Lower leg skin (tissue), 3 donors: ENCODE data around the gene CHPF.

Source experiments
- CTCF ChIP-seq, 3 donors: fragments of 450-650 bp; IDR thresholded peaks; one replicate each; pipeline ENCODE4 v1.5.1; 2016; ENCODE audit warnings: antibody characterized with exemption in 3 of 3, mild to moderate bottlenecking in 3 of 3, moderate library complexity in 2 of 3
- POLR2A ChIP-seq, 2 donors: fragments of 450-650 bp; IDR thresholded peaks; one replicate each; pipeline ENCODE4 v1.6.1; 2016 to 2017; ENCODE audit warnings: antibody characterized with exemption in 2 of 2, mild to moderate bottlenecking in 1 of 2, moderate library complexity in 1 of 2

GRCh38 chr2:219490186-219490585, 53.4 kb downstream of the CHPF start:
- TF ChIP-seq CTCF (IDR thresholded peaks at IDR 0.05) (no peak), POLR2A (IDR thresholded peaks at IDR 0.05) (no peak)
